Testis (tissue), 2 donors: Measurements from ENCODE around the gene CBFB.

Source experiments
- CTCF ChIP-seq, 3 experiments: fragments of 450-650 bp in 2 of 3; fragments of 200-600 bp in 1 of 3; sonication (generic) in 1 of 3; IDR thresholded peaks; one replicate each; pipeline ENCODE4 v1.5.1; 2016 to 2019; ENCODE audit warnings: antibody characterized with exemption in 3 of 3, mild to moderate bottlenecking in 2 of 3, moderate library complexity in 1 of 3
- POLR2A ChIP-seq: fragments of 450-650 bp; IDR thresholded peaks from one replicate; pipeline ENCODE4 v1.6.1; 2017; ENCODE audit warnings: antibody characterized with exemption, mild to moderate bottlenecking, moderate library complexity

DNA sequence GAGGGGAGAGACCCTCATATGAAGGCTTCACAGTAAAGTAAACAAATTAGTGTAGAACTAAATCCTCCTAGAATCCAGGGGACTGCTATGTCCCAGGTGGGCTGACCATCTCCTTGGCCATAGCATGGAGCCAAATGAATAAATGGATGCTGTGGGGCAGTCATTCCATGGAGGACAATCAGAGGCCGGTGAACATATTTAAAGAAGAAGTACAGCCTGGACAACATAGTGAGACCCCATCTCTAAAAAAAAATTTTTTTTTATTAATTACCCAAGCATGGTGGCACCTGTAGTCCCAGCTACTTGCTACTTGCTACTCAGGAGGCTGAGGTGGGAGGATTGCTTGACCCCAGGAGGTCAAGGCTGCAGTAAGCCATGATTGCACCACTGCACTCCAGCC, 5.3 kb upstream of the CBFB start:
- TF ChIP-seq POLR2A (no peak), CTCF (IDR thresholded peaks at IDR 0.05) (no peak)
